Activated CD8-positive, alpha-beta memory T cell treated with anti-CD3 and anti-CD28 coated beads, Interleukin-2, amount 50 U/mL, for 4 hours (primary cell): ENCODE measurements around the gene PCDHA3.
"Not testable (repeated sequence)": the region's sequence is repeated elsewhere in the genome, so short reads cannot be mapped to it uniquely, and the experiment has no call there.

Experiments used
- DNase-seq: peaks from one replicate; pipeline ENCODE4 v3.0.0-alpha.2; 2020

Gene PCDHA3

GRCh38 chr5:140821375-140822280 is 20.8 kb downstream of the PCDHA3 start, which contains the start of gene PCDHA5:
Gene PCDHA5 (plus strand): TSS chr5:140821613.
- DNase-seq = no peak

- DNase-seq = no peak
Observed at GRCh38 chr5:140822281-140822629, 21.4 kb downstream of the PCDHA3 start.

- not testable (repeated sequence) for DNase-seq
Observed at GRCh38 chr5:140822969-140823368, 22.1 kb downstream of the PCDHA3 start.

- DNase-seq = no peak
Observed at GRCh38 chr5:140823475-140823874, 22.6 kb downstream of the PCDHA3 start.

GRCh38 chr5:140827704-140828361 is 27.0 kb downstream of the PCDHA3 start, which contains the start of gene PCDHA6:
Gene PCDHA6 (plus strand): TSS chr5:140827960. CDS start chr5:140828092, 132 bp downstream.
- DNase-seq = no peak

GRCh38 chr5:140828362-140828737 is 27.5 kb downstream of the PCDHA3 start:
- no peak for DNase-seq

GRCh38 chr5:140829511-140830501 is 28.9 kb downstream of the PCDHA3 start:
- not testable (repeated sequence) for DNase-seq

- no peak for DNase-seq
Observed at GRCh38 chr5:140833993-140834392, 33.1 kb downstream of the PCDHA3 start, which contains the start of gene PCDHA7. Gene PCDHA7 (plus strand): TSS chr5:140834269. CDS start chr5:140834384, 115 bp downstream.

- DNase-seq = not testable (repeated sequence)
Observed at GRCh38 chr5:140834439-140835008, 33.7 kb downstream of the PCDHA3 start.

GRCh38 chr5:140835622-140836510 is 35.0 kb downstream of the PCDHA3 start:
- no peak for DNase-seq

GRCh38 chr5:140840978-140841962 is 40.4 kb downstream of the PCDHA3 start, which contains the start of gene PCDHA8:
Gene PCDHA8 (plus strand): TSS chr5:140841187. CDS start chr5:140841322, 135 bp downstream.
- no peak for DNase-seq

- no peak for DNase-seq
Observed at GRCh38 chr5:140842798-140843733, 42.2 kb downstream of the PCDHA3 start.

- DNase-seq = not testable (repeated sequence)
Observed at GRCh38 chr5:140848139-140849102, 47.6 kb downstream of the PCDHA3 start, which contains the start of gene PCDHA9. Gene PCDHA9 (plus strand): TSS chr5:140848382. CDS start chr5:140848496, 114 bp downstream.

- DNase-seq = not testable (repeated sequence)
Observed at GRCh38 chr5:140849831-140850634, 49.2 kb downstream of the PCDHA3 start.
